GM12878 (cell line): ENCODE results near the gene ARHGAP44. TPM values are rescaled to one million over a fixed set of nuclear protein-coding genes. Genes with fewer than 3 reads are reported as not detected.

Experiments used
- ATF2 ChIP-seq: IDR thresholded peaks from 2 replicates; pipeline ENCODE4 v1.6.1; 2012; ENCODE audit warnings: low read length, inconsistent platforms
- ATF7 ChIP-seq: fragments of 450-650 bp; IDR thresholded peaks from 2 replicates; pipeline ENCODE4 v1.6.1; 2016; ENCODE audit warnings: low read depth, mild to moderate bottlenecking
- BACH1 ChIP-seq: fragments of 450-650 bp; IDR thresholded peaks from 2 replicates; pipeline ENCODE4 v1.6.1; 2017; ENCODE audit warnings: mild to moderate bottlenecking, borderline replicate concordance
- BCL11A ChIP-seq: IDR thresholded peaks from 2 replicates; pipeline ENCODE4 v1.6.1; 2011; ENCODE audit warnings: low read depth, low read length
- BMI1 ChIP-seq: fragments of 450-650 bp; IDR thresholded peaks from 2 replicates; pipeline ENCODE4 v1.6.1; 2016; ENCODE audit warnings: mild to moderate bottlenecking, moderate library complexity, borderline replicate concordance
- BRCA1 ChIP-seq: IDR thresholded peaks from 2 replicates; pipeline ENCODE4 v1.6.1; 2011; ENCODE audit warnings: low read depth, low read length, improper control_type of control experiment
- CREB1 ChIP-seq: IDR thresholded peaks from 2 replicates; pipeline ENCODE4 v1.6.1; 2012; ENCODE audit warnings: low read depth, mild to moderate bottlenecking, inconsistent platforms
- CREM ChIP-seq: IDR thresholded peaks from 2 replicates; pipeline ENCODE4 v1.6.1; 2014; ENCODE audit warnings: antibody characterized with exemption, low read depth
- DPF2 ChIP-seq: fragments of 450-650 bp; IDR thresholded peaks from 2 replicates; pipeline ENCODE4 v1.6.1; 2017; ENCODE audit warnings: mild to moderate bottlenecking
- IRF3 ChIP-seq: fragments of 450-650 bp; IDR thresholded peaks from 2 replicates; pipeline ENCODE4 v1.6.1; 2014; ENCODE audit warnings: mild to moderate bottlenecking
- JUND ChIP-seq: IDR thresholded peaks from 2 replicates; pipeline ENCODE4 v1.6.1; 2012; ENCODE audit warnings: low read depth, mild to moderate bottlenecking, low read length, improper control_type of control experiment, moderate library complexity
- KLF5 ChIP-seq: fragments of 450-650 bp; IDR thresholded peaks from 2 replicates; pipeline ENCODE4 v1.6.1; 2014; ENCODE audit warnings: mild to moderate bottlenecking; ENCODE audit not compliant: partially characterized antibody
- MAX ChIP-seq: IDR thresholded peaks from 2 replicates; pipeline ENCODE4 v1.6.1; 2012; ENCODE audit warnings: low read depth, low read length, improper control_type of control experiment
- MEF2A ChIP-seq: IDR thresholded peaks from 2 replicates; pipeline ENCODE4 v1.6.1; 2011; ENCODE audit warnings: low read depth, mild to moderate bottlenecking, low read length, moderate library complexity; ENCODE audit not compliant: insufficient read depth
- MYB ChIP-seq: fragments of 150-350 bp; IDR thresholded peaks from 2 replicates; pipeline ENCODE4 v1.6.1; 2014; ENCODE audit warnings: mild to moderate bottlenecking, low read depth, low read length, borderline replicate concordance
- NFYB ChIP-seq: IDR thresholded peaks from 2 replicates; pipeline ENCODE4 v1.6.1; 2011; ENCODE audit warnings: low read depth, mild to moderate bottlenecking, low read length, improper control_type of control experiment, moderate library complexity; ENCODE audit not compliant: insufficient read depth
- NR2C1 ChIP-seq: fragments of 450-650 bp; IDR thresholded peaks from 2 replicates; pipeline ENCODE4 v1.6.1; 2017; ENCODE audit warnings: antibody characterized with exemption, mild to moderate bottlenecking, moderate library complexity
- RFX5 ChIP-seq: IDR thresholded peaks from 2 replicates; pipeline ENCODE4 v1.6.1; 2011; ENCODE audit warnings: low read depth, low read length, improper control_type of control experiment
- SMAD5 ChIP-seq: IDR thresholded peaks from 2 replicates; pipeline ENCODE4 v1.6.1; 2016; ENCODE audit warnings: antibody characterized with exemption, low read depth
- SMARCA5 ChIP-seq: fragments of 450-650 bp; IDR thresholded peaks from 2 replicates; pipeline ENCODE4 v1.6.1; 2017; ENCODE audit warnings: mild to moderate bottlenecking
- SREBF2 ChIP-seq: IDR thresholded peaks from 2 replicates; pipeline ENCODE4 v1.6.1; 2012; ENCODE audit warnings: mild to moderate bottlenecking, low read length
- STAT3 ChIP-seq: IDR thresholded peaks from 2 replicates; pipeline ENCODE4 v1.6.1; 2011; ENCODE audit warnings: low read depth, low read length, improper control_type of control experiment
- WRNIP1 ChIP-seq: IDR thresholded peaks from 2 replicates; pipeline ENCODE4 v1.6.1; 2011; ENCODE audit warnings: low read depth, low read length, improper control_type of control experiment, borderline replicate concordance
- YBX1 ChIP-seq: fragments of 450-650 bp; IDR thresholded peaks from 2 replicates; pipeline ENCODE4 v1.6.1; 2016; ENCODE audit warnings: antibody characterized with exemption
- ZBTB40 ChIP-seq: fragments of 450-650 bp; IDR thresholded peaks from 2 replicates; pipeline ENCODE4 v1.6.1; 2016; ENCODE audit warnings: mild to moderate bottlenecking, moderate library complexity, borderline replicate concordance
- ZNF217 ChIP-seq: fragments of 450-650 bp; IDR thresholded peaks from 2 replicates; pipeline ENCODE4 v1.6.1; 2017; ENCODE audit warnings: antibody characterized with exemption, mild to moderate bottlenecking
- polyA plus RNA-seq, 11 experiments: library from polyadenylated mRNA; depleted of rRNA in 4 of 11; unstranded in 6 of 11; stranded (reverse) in 5 of 11; fragments of >200 nt; fragmentation: Nextera tagmentation in 4 of 11; fragmentation: Illumina TruSeq in 1 of 11; extraction: Ambion mirVana in 4 of 11; extraction: Trizol in 1 of 11; gene quantifications; 1 replicate in 1 of 11; 2 replicates in 10 of 11; pipeline versions ENCODE4 v1.2.1 to v1.2.3, GENCODE V29; 2011 to 2016; ENCODE audit warnings: inconsistent platforms in 2 of 11, missing spikeins in 2 of 11, low read depth in 1 of 11
- total RNA-seq, 4 experiments: library from RNA; depleted of rRNA in 3 of 4; stranded (reverse); fragments of >200 nt in 3 of 4; fragmentation: Illumina TruSeq in 1 of 4; extraction: Trizol in 1 of 4; gene quantifications; 2 replicates each; pipeline versions ENCODE4 v1.2.1 to v1.2.3, GENCODE V29; 2013 to 2021

The ARHGAP44 gene
- total and polyA plus RNA-seq, 10 of the 15 experiments (the other 5 are each of a cell fraction or from before 2014, with no cell fraction given), result 0.11 to 1.2 (median 0.48) TPM

- TF ChIP-seq ATF2 (no peak), KLF5 (peak; percentile 85), IRF3 (peak; percentile 78; the same call in 1 of the 2 replicates), BCL11A (no peak), ATF7 (peak; percentile 40), CREB1 (peak; percentile 81), NFYB (peak; percentile 98), BMI1 (no peak), MAX (peak; percentile 81; the same call in 1 of the 2 replicates), BACH1 (peak; percentile 92), NR2C1 (peak; percentile 66), WRNIP1 (no peak), ZNF217 (peak; percentile 22; the same call in 1 of the 2 replicates), MYB (no peak), SMAD5 (peak; percentile 71; the same call in 1 of the 2 replicates), YBX1 (no peak), ZBTB40 (peak; percentile 96), CREM (peak; percentile 75; the same call in 1 of the 2 replicates), STAT3 (no peak), JUND (no peak), RFX5 (peak; percentile 56), BRCA1 (no peak), MEF2A (no peak), DPF2 (peak; percentile 89), SMARCA5 (peak; percentile 88), SREBF2 (peak; percentile 38)
These were observed 228.6 kb downstream of the ARHGAP44 start, which contains the start of gene ELAC2 (continued) for GRCh38 chr17:13017655-13018459.
